Kidney glomerular epithelial cell (primary cell): ENCODE measurements around the gene SAYSD1.

Experiments
- DNase-seq: peaks from one replicate; lab custom pipeline; 2025; lab: John Stamatoyannopoulos, UW

Gene SAYSD1

DNA sequence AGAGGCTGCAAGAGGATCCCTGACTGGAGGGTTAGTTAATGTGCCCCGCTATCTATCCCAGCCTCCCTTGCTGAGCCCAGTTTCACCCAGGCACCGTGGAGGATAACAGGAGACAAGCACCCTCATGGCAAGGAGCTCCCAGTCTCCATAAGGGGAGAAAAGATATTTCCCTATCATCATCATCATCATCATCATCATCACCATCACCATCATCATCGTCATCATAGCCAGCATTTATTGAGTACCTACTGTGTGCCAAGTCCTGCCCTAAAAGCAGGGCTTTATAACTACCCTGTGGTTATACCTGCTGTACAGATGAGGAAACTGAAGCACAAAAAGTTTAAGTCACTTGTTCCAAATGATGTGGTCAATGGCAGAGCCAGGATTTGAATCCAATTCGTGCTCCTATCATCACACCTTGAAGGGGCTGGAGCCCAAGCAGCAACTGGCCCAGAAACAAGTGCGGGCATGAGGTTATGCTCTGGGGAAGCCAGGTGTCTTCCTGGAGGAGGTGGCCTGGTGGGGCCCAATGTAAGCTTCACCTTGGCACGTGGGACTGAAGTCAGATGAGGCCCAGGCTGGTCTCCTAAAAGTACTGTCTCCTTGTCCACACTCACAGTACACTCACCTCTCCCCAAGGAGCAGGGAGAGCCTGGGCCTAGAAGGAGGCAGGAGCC lies 56.4 kb downstream of the SAYSD1 start:
- DNase-seq = no peak

DNA sequence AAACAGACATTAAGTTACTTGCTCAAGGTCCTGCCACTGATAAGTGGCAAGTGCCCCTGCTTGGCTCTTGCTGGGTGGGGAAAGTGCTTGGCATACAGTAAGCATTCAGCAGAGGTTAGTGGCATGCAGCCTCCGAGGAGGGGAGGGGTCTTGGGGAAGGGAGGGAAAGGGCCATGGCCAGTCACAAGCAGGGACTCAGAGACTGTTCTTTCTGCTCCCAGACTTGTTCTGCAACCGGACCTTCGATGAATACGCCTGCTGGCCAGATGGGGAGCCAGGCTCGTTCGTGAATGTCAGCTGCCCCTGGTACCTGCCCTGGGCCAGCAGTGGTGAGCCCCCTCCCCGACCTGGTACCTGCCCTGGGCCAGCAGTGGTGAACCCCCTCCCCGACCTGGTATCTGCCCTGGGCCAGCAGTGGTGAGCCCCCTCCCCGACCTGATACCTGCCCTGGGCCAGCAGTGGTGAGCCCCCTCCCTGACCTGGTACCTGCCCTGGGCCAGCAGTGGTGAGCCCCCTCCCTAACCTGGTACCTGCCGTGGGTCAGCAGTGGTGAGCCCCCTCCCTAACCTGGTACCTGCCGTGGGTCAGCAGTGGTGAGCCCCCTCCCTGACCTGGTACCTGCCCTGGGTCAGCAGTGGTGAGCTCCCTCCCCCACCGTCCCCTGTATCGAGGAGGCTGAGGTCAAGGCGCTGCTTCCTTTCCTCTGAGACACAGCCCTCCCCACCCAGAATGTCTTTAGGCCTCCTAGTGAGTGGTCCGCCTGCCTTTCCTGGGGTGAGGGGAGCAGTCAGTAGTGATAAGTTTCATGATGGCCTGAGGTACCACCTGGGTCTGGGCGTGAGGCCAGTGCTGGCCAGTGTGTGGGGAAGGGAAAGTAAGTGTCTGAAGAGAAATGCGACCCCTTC lies 57.5 kb downstream of the SAYSD1 start:
- no peak for DNase-seq

DNA sequence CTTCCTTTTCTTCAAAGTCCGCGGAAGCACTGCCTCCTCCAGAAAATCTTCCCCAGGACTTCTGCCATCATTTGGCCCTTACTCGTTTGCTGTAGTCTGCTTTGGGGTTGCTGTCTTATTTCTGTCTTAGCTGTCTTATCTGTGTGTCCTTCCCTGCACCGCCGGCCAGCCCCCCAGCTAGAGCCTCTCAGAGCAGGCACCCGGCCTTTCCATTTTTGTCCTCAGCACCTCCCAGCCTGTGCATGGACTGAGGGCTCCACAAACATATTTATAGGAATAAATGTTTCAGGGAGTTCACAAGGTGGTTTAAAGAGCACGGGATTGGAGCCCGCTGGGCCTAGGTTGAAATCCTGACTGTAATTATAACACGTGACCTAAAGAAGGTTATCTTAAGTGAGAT lies 58.3 kb downstream of the SAYSD1 start:
- DNase-seq = no peak

- no peak for DNase-seq
Observed at GRCh38 chr6:39056191-39056590, 58.8 kb downstream of the SAYSD1 start.

DNA sequence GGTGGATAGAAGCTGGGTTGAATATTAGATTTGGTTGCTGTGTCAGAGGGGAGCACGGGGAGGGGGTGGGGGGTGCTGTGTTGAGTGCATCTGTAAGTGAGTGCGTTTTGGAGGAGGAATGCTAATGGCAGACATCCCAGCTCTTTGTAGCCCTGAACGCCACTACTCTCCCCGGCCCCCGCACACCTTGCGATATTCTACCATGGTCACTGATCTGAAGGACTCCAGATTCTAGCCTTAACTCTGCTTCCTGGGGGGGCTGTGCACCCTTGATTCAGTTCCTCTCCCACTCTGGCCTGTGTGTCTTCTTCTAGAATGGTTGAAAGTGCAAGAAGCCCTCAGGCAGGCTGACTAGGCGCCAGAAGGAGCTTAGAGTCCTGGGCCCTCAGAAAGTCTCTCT lies 59.3 kb downstream of the SAYSD1 start:
- DNase-seq = no peak

- no peak for DNase-seq
Observed at GRCh38 chr6:39054577-39055142, 60.3 kb downstream of the SAYSD1 start.
